ENCODE results near the gene UQCR11. TPM values are rescaled to one million over a fixed set of nuclear protein-coding genes. Genes with fewer than 3 reads are reported as not detected.

UQCR11 gene
- total and polyA plus RNA-seq, 2 of the 4 experiments (the other 2 are of a cell fraction) = 29.2 to 177 TPM

Small RNA genes within 50 kb of the gene (microRNA-seq; reads per million reads assigned to microRNA genes)
- gene AC005943.2 (ENCODE audit: insufficient read depth, insufficient read length) (not detected), gene RN7SL477P (ENCODE audit: insufficient read depth, insufficient read length) (not detected), gene RNU6-1223P (ENCODE audit: insufficient read depth, insufficient read length) (not detected)

Small RNA genes within 50 kb of the gene (small RNA-seq; reads per million reads assigned to genes)
- 0 reads per million in 5 experiments for gene AC005943.2
- gene RN7SL477P = 0 reads per million in 5 experiments
- 0 reads per million in 5 experiments for gene RNU6-1223P

Other genes starting within 250 kb of the UQCR11 start
- 60.8 and 64.7 TPM in 2 replicates for gene NDUFS7, start 221.6 kb downstream of the UQCR11 start, total RNA-seq (2012; rRNA removed)
- 136 and 167 TPM in 2 replicates for gene NDUFS7, start 221.6 kb downstream of the UQCR11 start, polyA plus RNA-seq (2012; rRNA removed)
- 22.8 and 23.9 TPM in 2 replicates for gene GAMT, start 203.9 kb downstream of the UQCR11 start, total RNA-seq (2012; rRNA removed)
- gene GAMT, start 203.9 kb downstream of the UQCR11 start, polyA plus RNA-seq (2012; rRNA removed) = 51.8 and 63.6 TPM in 2 replicates
- gene DAZAP1, start 197.9 kb downstream of the UQCR11 start, total RNA-seq (2012; rRNA removed) = 22.0 and 35.3 TPM in 2 replicates
- gene DAZAP1, start 197.9 kb downstream of the UQCR11 start, polyA plus RNA-seq (2012; rRNA removed) = 62.8 and 63.6 TPM in 2 replicates
- gene RPS15, start 167.1 kb downstream of the UQCR11 start, total RNA-seq (2012; rRNA removed) = 834 and 1,179 TPM in 2 replicates
- gene RPS15, start 167.1 kb downstream of the UQCR11 start, polyA plus RNA-seq (2012; rRNA removed) = 1,855 and 2,269 TPM in 2 replicates
- 0.28 and 0.36 TPM in 2 replicates for gene APC2, start 155.3 kb downstream of the UQCR11 start, total RNA-seq (2012; rRNA removed)
- gene APC2, start 155.3 kb downstream of the UQCR11 start, polyA plus RNA-seq (2012; rRNA removed) = 0.41 and 0.42 TPM in 2 replicates
- 10.4 and 10.6 TPM in 2 replicates for gene C19orf25, start 126.2 kb downstream of the UQCR11 start, total RNA-seq (2012; rRNA removed)
- 34.9 and 40.8 TPM in 2 replicates for gene C19orf25, start 126.2 kb downstream of the UQCR11 start, polyA plus RNA-seq (2012; rRNA removed)
- 0.56 and 0.72 TPM in 2 replicates for gene PCSK4, start 115.1 kb downstream of the UQCR11 start, total RNA-seq (2012; rRNA removed)
- gene PCSK4, start 115.1 kb downstream of the UQCR11 start, polyA plus RNA-seq (2012; rRNA removed) = 1.7 and 2.9 TPM in 2 replicates
- gene REEP6, start 114.3 kb downstream of the UQCR11 start, total RNA-seq (2012; rRNA removed) = 1.3 and 1.7 TPM in 2 replicates
- 2.2 and 3.2 TPM in 2 replicates for gene REEP6, start 114.3 kb downstream of the UQCR11 start, polyA plus RNA-seq (2012; rRNA removed)
- 0.83 and 0.90 TPM in 2 replicates for gene ADAMTSL5, start 92.4 kb downstream of the UQCR11 start, total RNA-seq (2012; rRNA removed)
- gene ADAMTSL5, start 92.4 kb downstream of the UQCR11 start, polyA plus RNA-seq (2012; rRNA removed) = 10.8 and 13.4 TPM in 2 replicates
- not detected in 2 replicates for gene PLK5, start 81.4 kb downstream of the UQCR11 start, total RNA-seq (2012; rRNA removed)
- 0.04 TPM in 1 of 2 replicates, not detected in the other for gene PLK5, start 81.4 kb downstream of the UQCR11 start, polyA plus RNA-seq (2012; rRNA removed)
- 9.1 and 11.9 TPM in 2 replicates for gene MEX3D, start 37.1 kb downstream of the UQCR11 start, total RNA-seq (2012; rRNA removed)
- 9.6 and 18.2 TPM in 2 replicates for gene MEX3D, start 37.1 kb downstream of the UQCR11 start, polyA plus RNA-seq (2012; rRNA removed)
- 42.5 and 47.5 TPM in 2 replicates for gene MBD3, start 12.6 kb downstream of the UQCR11 start, total RNA-seq (2012; rRNA removed)
- 66.3 and 79.9 TPM in 2 replicates for gene MBD3, start 12.6 kb downstream of the UQCR11 start, polyA plus RNA-seq (2012; rRNA removed)
- 29.9 and 37.5 TPM in 2 replicates for gene TCF3, start 47.2 kb upstream of the UQCR11 start, total RNA-seq (2012; rRNA removed)
- gene TCF3, start 47.2 kb upstream of the UQCR11 start, polyA plus RNA-seq (2012; rRNA removed) = 127 and 144 TPM in 2 replicates
- not detected in 2 replicates for gene ONECUT3, start 148.0 kb upstream of the UQCR11 start, total RNA-seq (2012; rRNA removed)
- gene ONECUT3, start 148.0 kb upstream of the UQCR11 start, polyA plus RNA-seq (2012; rRNA removed) = not detected in 2 replicates
- gene ATP8B3, start 206.8 kb upstream of the UQCR11 start, total RNA-seq (2012; rRNA removed) = 1.4 and 1.6 TPM in 2 replicates
- gene ATP8B3, start 206.8 kb upstream of the UQCR11 start, polyA plus RNA-seq (2012; rRNA removed) = 8.1 and 9.0 TPM in 2 replicates
- gene REXO1, start 243.0 kb upstream of the UQCR11 start, total RNA-seq (2012; rRNA removed) = 1.4 and 2.5 TPM in 2 replicates
- gene REXO1, start 243.0 kb upstream of the UQCR11 start, polyA plus RNA-seq (2012; rRNA removed) = 39.2 and 63.7 TPM in 2 replicates

Measured in IMR-90 (cell line).